GM21786 (cell line): ENCODE data around the gene FBXL17.

ENCODE experiments used
- ATAC-seq: cut with Tn5 transposase; IDR thresholded peaks from one replicate; pipeline ENCODE4 v1.9.1; 2021; ENCODE audit not compliant: unreplicated experiment

FBXL17 gene

GRCh38 chr5:107919969-107920368, 461.9 kb downstream of the FBXL17 start:
- ATAC-seq, result peak; percentile 55

- peak; percentile 22 for ATAC-seq
Measured at GRCh38 chr5:107919361-107919760, 462.5 kb downstream of the FBXL17 start.

- ATAC-seq, result no peak
Measured at GRCh38 chr5:107917983-107918382, 463.9 kb downstream of the FBXL17 start.

GRCh38 chr5:107916731-107917725, 464.9 kb downstream of the FBXL17 start:
- no peak for ATAC-seq

- no peak for ATAC-seq
Measured at GRCh38 chr5:107915176-107915812, 466.6 kb downstream of the FBXL17 start.

GRCh38 chr5:107913494-107913893, 468.4 kb downstream of the FBXL17 start:
- ATAC-seq, result no peak

GRCh38 chr5:107900721-107901120, 481.2 kb downstream of the FBXL17 start:
- ATAC-seq, result no peak

GRCh38 chr5:107894361-107894760, 487.5 kb downstream of the FBXL17 start:
- ATAC-seq, result no peak

GRCh38 chr5:107893642-107894041, 488.3 kb downstream of the FBXL17 start:
- no peak for ATAC-seq

- no peak for ATAC-seq
Measured at GRCh38 chr5:107889387-107889786, 492.5 kb downstream of the FBXL17 start.

GRCh38 chr5:107888541-107888940, 493.4 kb downstream of the FBXL17 start:
- ATAC-seq, result no peak

GRCh38 chr5:107887166-107887943, 494.5 kb downstream of the FBXL17 start:
- no peak for ATAC-seq

- ATAC-seq, result no peak
Measured at GRCh38 chr5:107885601-107886000, 496.3 kb downstream of the FBXL17 start.

- no peak for ATAC-seq
Measured at GRCh38 chr5:107884871-107885270, 497.0 kb downstream of the FBXL17 start.

- no peak for ATAC-seq
Measured at GRCh38 chr5:107878661-107879060, 503.2 kb downstream of the FBXL17 start.

- ATAC-seq, result no peak
Measured at GRCh38 chr5:107876906-107877305, 505.0 kb downstream of the FBXL17 start.

- ATAC-seq, result no peak
Measured at GRCh38 chr5:107876261-107876660, 505.6 kb downstream of the FBXL17 start.

GRCh38 chr5:107875833-107876232, 506.1 kb downstream of the FBXL17 start:
- no peak for ATAC-seq

- ATAC-seq, result no peak
Measured at GRCh38 chr5:107874795-107875194, 507.1 kb downstream of the FBXL17 start.

GRCh38 chr5:107873877-107874276, 508.0 kb downstream of the FBXL17 start:
- no peak for ATAC-seq

- ATAC-seq, result no peak
Measured at GRCh38 chr5:107871023-107871422, 510.9 kb downstream of the FBXL17 start.
